K562 (cell line): Measurements from ENCODE around the gene DGCR6L. TPM values are rescaled to one million over a fixed set of nuclear protein-coding genes. Genes with fewer than 3 reads are reported as not detected.
A peak's percentile ranks its signal among the peaks of the same experiment; 100 is the strongest.

ENCODE experiments used
- ATAC-seq: fragments of 200-7000 bp; cut with Tn5 transposase; 3 replicates; pipeline ENCODE4 v1.9.1; 2020; ENCODE audit warnings: moderate library complexity
- BruUV-seq: library from RNA; stranded (reverse); fragments of 400-500 nt; replicated peaks from 2 replicates; lab custom pipeline; 2021; lab: Mats Ljungman, UMichigan
- CTCF ChIA-PET: fragments of 300-600 bp; formaldehyde crosslinking; extraction: SDS; loops from one replicate; lab custom pipeline; 2021; ENCODE audit warnings: low intra/inter-chr PET ratio; lab: Yijun Ruan, JAX
- POLR2A ChIA-PET: fragments of 300-600, 350-650 bp; sonication (Branson Sonifier 250); formaldehyde crosslinking; extraction: SDS; loops from one replicate; lab custom pipeline; 2021; ENCODE audit warnings: antibody characterized with exemption, inconsistent platforms; lab: Yijun Ruan, JAX
- DNase-seq, 4 experiments: peaks; one replicate each; pipeline versions ENCODE4 v3.0.0 to v3.0.0-alpha.2; 2011 to 2018; ENCODE audit warnings: low spot score in 3 of 4, mixed read lengths in 3 of 4; ENCODE audit errors: extremely low read depth in 1 of 4
- FAIRE-seq: peaks from 2 replicates; lab custom pipeline; 2011; peaks lifted over from hg19 to GRCh38; lab: Jason Lieb, UNC
- H2AFZ ChIP-seq: 2 replicates; pipeline ENCODE4 v1.6.0; 2011; ENCODE audit warnings: low read depth, low read length, control low read depth, inconsistent platforms
- H3K27ac ChIP-seq: fragments of 200-600 bp; 3 replicates; pipeline ENCODE4 v1.8.0; 2011; ENCODE audit warnings: low read depth, mild to moderate bottlenecking, control low read depth, inconsistent platforms, low read length, moderate library complexity, mixed read lengths; ENCODE audit errors: extremely low read depth
- H3K27me3 ChIP-seq, 2 experiments: fragments of 300-600 bp in 1 of 2; 2 replicates in 1 of 2; 3 replicates in 1 of 2; pipeline versions ENCODE4 v1.6.0 to v1.8.0; 2011; ENCODE audit warnings: inconsistent platforms in 2 of 2, low read length in 2 of 2, mild to moderate bottlenecking in 1 of 2, mixed read lengths in 1 of 2, moderate library complexity in 1 of 2; ENCODE audit not compliant: control insufficient read depth in 2 of 2, insufficient read depth in 2 of 2
- H3K36me3 ChIP-seq: fragments of 300-600 bp; 3 replicates; pipeline ENCODE4 v1.8.0; 2011; ENCODE audit warnings: mild to moderate bottlenecking, low read length, inconsistent platforms; ENCODE audit not compliant: control insufficient read depth, insufficient read depth
- H3K4me1 ChIP-seq, 2 experiments: fragments of 200-600 bp in 1 of 2; replicated peaks in 1 of 2; 2 replicates in 1 of 2; 3 replicates in 1 of 2; pipeline versions ENCODE4 v1.5.1 to v1.8.0; 2011; ENCODE audit warnings: inconsistent platforms in 2 of 2, low read length in 2 of 2, mild to moderate bottlenecking in 1 of 2, mixed read lengths in 1 of 2, moderate library complexity in 1 of 2; ENCODE audit not compliant: control insufficient read depth in 2 of 2, insufficient read depth in 2 of 2
- H3K4me2 ChIP-seq: 2 replicates; pipeline ENCODE4 v1.6.1; 2011; ENCODE audit warnings: low read length, control low read depth, inconsistent platforms, mixed read lengths; ENCODE audit not compliant: insufficient read depth
- H3K4me3 ChIP-seq: fragments of 200-600 bp; sonication (generic), shearing (Covaris generic); 2 replicates; pipeline ENCODE4 v1.5.1; 2016; ENCODE audit warnings: control low read depth, inconsistent platforms
- H3K79me2 ChIP-seq: fragments of 200-600 bp; 3 replicates; pipeline ENCODE4 v1.8.0; 2011; ENCODE audit warnings: low read length, inconsistent platforms; ENCODE audit not compliant: control insufficient read depth, insufficient read depth
- H3K9ac ChIP-seq, 2 experiments: 2 replicates each; pipeline versions ENCODE4 v1.6.0 to v1.6.1; 2011; ENCODE audit warnings: low read depth in 2 of 2, low read length in 2 of 2, control low read depth in 1 of 2, inconsistent platforms in 1 of 2, mild to moderate bottlenecking in 1 of 2, mixed read lengths in 1 of 2; ENCODE audit not compliant: insufficient read depth in 1 of 2
- H3K9me1 ChIP-seq: one replicate; pipeline ENCODE4 v1.6.0; 2011; ENCODE audit warnings: inconsistent platforms, mild to moderate bottlenecking, low read length, moderate library complexity; ENCODE audit not compliant: control insufficient read depth, insufficient read depth
- H3K9me3 ChIP-seq: replicated peaks from 2 replicates; pipeline ENCODE4 v1.5.1; 2011; ENCODE audit warnings: low read depth, low read length, inconsistent platforms; ENCODE audit not compliant: control insufficient read depth, insufficient read depth
- H4K20me1 ChIP-seq: replicated peaks from 2 replicates; pipeline ENCODE4 v1.6.1; 2011; ENCODE audit warnings: low read length, inconsistent platforms, mixed read lengths; ENCODE audit not compliant: control insufficient read depth, insufficient read depth
- ARID2 ChIP-seq: fragments of 450-650 bp; IDR thresholded peaks from 2 replicates; pipeline ENCODE4 v1.6.1; 2017; ENCODE audit warnings: antibody characterized with exemption, mild to moderate bottlenecking
- CGGBP1 ChIP-seq: fragments of 250-450 bp; sonication (Bioruptor Pico); IDR thresholded peaks from 2 replicates; pipeline ENCODE4 v1.9.0; 2021; ENCODE audit warnings: mild to moderate bottlenecking
- CREBBP ChIP-seq: IDR thresholded peaks from one replicate; pipeline ENCODE4 v1.6.1; 2012; ENCODE audit warnings: low read depth, mild to moderate bottlenecking, control low read depth, inconsistent platforms, low read length
- DPF2 ChIP-seq: fragments of 450-650 bp; IDR thresholded peaks from 2 replicates; pipeline ENCODE4 v1.6.1; 2016
- KDM1A ChIP-seq, 2 experiments: fragments of 450-650 bp; IDR thresholded peaks; 2 replicates each; pipeline ENCODE4 v1.6.1; 2016; ENCODE audit warnings: mild to moderate bottlenecking in 2 of 2
- POLR2AphosphoS5 ChIP-seq: IDR thresholded peaks from 2 replicates; pipeline ENCODE4 v1.6.1; 2011; ENCODE audit warnings: mild to moderate bottlenecking, low read depth, low read length, moderate library complexity; ENCODE audit not compliant: control insufficient read depth, insufficient read depth
- PRPF4 ChIP-seq: fragments of 200-400 bp; formaldehyde crosslinking; IDR thresholded peaks from one replicate; pipeline ENCODE4 v1.6.1; 2017; ENCODE audit warnings: low read length, low read depth, mild to moderate bottlenecking; ENCODE audit not compliant: insufficient read depth, poor library complexity, severe bottlenecking
- PTTG1 ChIP-seq: fragments of 450-650 bp; IDR thresholded peaks from 2 replicates; pipeline ENCODE4 v1.6.1; 2016; ENCODE audit warnings: low read depth, mild to moderate bottlenecking, missing genetic modification characterization, missing compliant biosample characterization
- RHOXF2B ChIP-seq: fragments of 250-450 bp; sonication (Bioruptor Pico); conservative IDR thresholded peaks from 2 replicates; pipeline ENCODE4 v1.5.1; 2021
- ZBTB11 ChIP-seq, 3 experiments: fragments of 200-800 bp in 1 of 3; fragments of 250-450 bp in 1 of 3; fragments of 450-650 bp in 1 of 3; sonication (Bioruptor Pico) in 1 of 3; sonication (Bioruptor generic) in 1 of 3; formaldehyde crosslinking in 1 of 3; IDR thresholded peaks; 2 replicates each; pipeline versions ENCODE4 v1.6.1 to v1.8.0; 2016 to 2022; ENCODE audit warnings: mild to moderate bottlenecking in 2 of 3, missing genetic modification characterization in 2 of 3, missing compliant biosample characterization in 1 of 3, moderate library complexity in 1 of 3
- ZBTB9 ChIP-seq: fragments of 450-650 bp; formaldehyde crosslinking; IDR thresholded peaks from 2 replicates; pipeline ENCODE4 v1.4.0; 2020; ENCODE audit warnings: mild to moderate bottlenecking, moderate library complexity
- ZFX ChIP-seq: sonication (generic); formaldehyde crosslinking; IDR thresholded peaks from 2 replicates; pipeline ENCODE4 v1.8.0; 2022; ENCODE audit warnings: mild to moderate bottlenecking, missing genetic modification reagents, moderate library complexity
- ZKSCAN3 ChIP-seq: fragments of 250-450 bp; sonication (Bioruptor Pico); IDR thresholded peaks from 2 replicates; pipeline ENCODE4 v1.4.0; 2020
- ZSCAN29 ChIP-seq: fragments of 450-650 bp; IDR thresholded peaks from 2 replicates; pipeline ENCODE4 v1.6.1; 2017
- WGBS: fragments of 100-300 bp; shearing (Covaris generic); methylation state at CpG from one replicate; pipeline ENCODE4 v1.1.6; 2016; ENCODE audit warnings: low coverage, mixed read lengths; ENCODE audit not compliant: insufficient coverage; ENCODE audit errors: missing lambda C conversion rate; 5-methylcytosine and 5-hydroxymethylcytosine counted together
- in situ Hi-C: fragments of 300-500 bp; cut with MboI; formaldehyde crosslinking; loops from 4 replicates; pipeline ENCODE4 v1.15.0; 2018; ENCODE audit warnings: inconsistent platforms, mixed read lengths
- intact Hi-C: fragments of 100-400 bp; cut with micrococcal nuclease; formaldehyde crosslinking; loops from 2 replicates; pipeline ENCODE4 v1.14.2; 2022
- polyA plus RNA-seq, 8 experiments: library from polyadenylated mRNA; depleted of rRNA in 4 of 8; stranded (reverse) in 5 of 8; unstranded in 3 of 8; fragments of >200 nt; fragmentation: Nextera tagmentation in 2 of 8; fragmentation: Illumina TruSeq in 1 of 8; extraction: Ambion mirVana in 2 of 8; extraction: Trizol in 1 of 8; gene quantifications; 2 replicates each; pipeline versions ENCODE4 v1.2.1 to v1.2.3, GENCODE V29; 2011 to 2014; ENCODE audit warnings: inconsistent platforms in 1 of 8, missing spikeins in 1 of 8
- total RNA-seq, 7 experiments: library from RNA; depleted of rRNA in 6 of 7; stranded (reverse); fragments of >200 nt in 6 of 7; fragmentation: Illumina TruSeq in 2 of 7; extraction: Trizol in 2 of 7; gene quantifications; 2 replicates each; pipeline versions ENCODE4 v1.2.1 to v1.2.3, GENCODE V29; 2011 to 2021; ENCODE audit warnings: low replicate concordance in 1 of 7

Gene DGCR6L
- total and polyA plus RNA-seq, 9 of the 15 experiments (the other 6 are each of a cell fraction or from before 2014, with no cell fraction given) = 3.6 to 151 (median 51.0) TPM

GRCh38 chr22:20299746-20300136 lies 20.1 kb downstream of the DGCR6L start (continued):
- TF ChIP-seq POLR2AphosphoS5 (no peak), ZSCAN29 (peak; percentile 37; the same call in 1 of the 2 replicates)

GRCh38 chr22:20298803-20299745 lies 20.8 kb downstream of the DGCR6L start:
- ChIA-PET POLR2A (interaction anchor here (0.6 to 2.1 kb wide), 4 partner anchors 9 to 227 kb away, joined by 3 to 7 read pairs (median 3); partner anchors contain the start of gene DGCR6L), CTCF (interaction anchor here (0.7 kb wide), 2 partner anchors 13 to 184 kb away, joined by 3 read pairs; no protein-coding TSS in a partner anchor)
- intact Hi-C loops = loop anchor here (5.0 to 10.0 kb wide), 2 partner anchors 158 to 324 kb away; no protein-coding TSS in a partner anchor
- Histone ChIP-seq H3K9ac (peak overlapping the region; percentile 1 to 89; a peak in 3 of 4 replicates), H3K9me3 (no peaks in the 10 kb centered on the region), H4K20me1 (peaks cover 33% of the 10 kb centered on the region), H3K79me2 (no peaks in the 10 kb centered on the region), H3K4me2 (peak overlapping the region; percentile 92), H2AFZ (peak overlapping the region; percentile 94), H3K4me1 (peaks cover 8 to 30% of the 10 kb centered on the region in 2 experiments), H3K4me3 (peak overlapping the region; percentile 55), H3K27ac (no peak overlapping the region), H3K9me1 (peaks cover 8% of the 10 kb centered on the region), H3K27me3 (peaks cover 58 to 85% of the 10 kb centered on the region in 2 experiments), H3K36me3 (no peaks in the 10 kb centered on the region)
- ATAC-seq (peak; percentile 97), FAIRE-seq (peak; percentile 87), DNase-seq (peak; percentile 99 to 100 (median 100))
- in situ Hi-C loops = no loop called here
- WGBS = 3% methylated on average over 90 of the region's 90 CpGs
- no TSS peak for BruUV-seq
- no peak for TF ChIP-seq RHOXF2B
- TF ChIP-seq PTTG1 (tag) = no peak
- no peak for TF ChIP-seq ARID2
- no peak for TF ChIP-seq KDM1A (IDR thresholded peaks at IDR 0.05)
- no peak for TF ChIP-seq ZKSCAN3 (CRISPR knock-in tag)
- TF ChIP-seq CREBBP = no peak
- TF ChIP-seq ZBTB11 (CRISPR knock-in tag; IDR thresholded peaks at IDR 0.05) = peak in 1 of 3 experiments; percentile 21; a peak in 2 of 6 replicates
- TF ChIP-seq PRPF4 = no peak
- TF ChIP-seq ZBTB9 (CRISPR knock-in tag) = peak; percentile 43; the same call in 1 of the 2 replicates
- no peak for TF ChIP-seq CGGBP1 (CRISPR knock-in tag)
- peak; percentile 46 for TF ChIP-seq ZFX (CRISPR knock-in tag)
- TF ChIP-seq DPF2 = no peak; the same call in 1 of the 2 replicates
